WTC11 (cell line): ENCODE results near the gene TDRD9. TPM values are rescaled to one million over a fixed set of nuclear protein-coding genes. Genes with fewer than 3 reads are reported as not detected.

ENCODE experiments used
- ATAC-seq: fragments of 200-7000 bp; cut with Tn5 transposase; 2 replicates; pipeline ENCODE4 v1.10.0; 2021; ENCODE audit warnings: mild to moderate bottlenecking, moderate library complexity
- CTCF ChIA-PET: fragments of 300-600 bp; sonication (Branson Sonifier 250); formaldehyde crosslinking; loops from one replicate; lab custom pipeline; 2021; ENCODE audit warnings: antibody characterized with exemption; lab: Charles Lee
- POLR2A ChIA-PET: fragments of 350-600 bp; sonication (Branson Sonifier 250); formaldehyde crosslinking; loops from one replicate; lab custom pipeline; 2021; ENCODE audit warnings: antibody characterized with exemption; lab: Charles Lee
- DNase-seq: peaks from one replicate; pipeline ENCODE4 v3.0.0; 2021; ENCODE audit warnings: low spot score
- H3K27ac Mint-ChIP-seq: 2 replicates; pipeline ENCODE4 v1.8.0; 2021; ENCODE audit warnings: mixed read lengths
- H3K27me3 Mint-ChIP-seq: 2 replicates; pipeline ENCODE4 v1.8.0; 2021; ENCODE audit warnings: low read depth, mild to moderate bottlenecking, moderate library complexity, mixed read lengths
- H3K36me3 Mint-ChIP-seq: 2 replicates; pipeline ENCODE4 v1.8.0; 2021; ENCODE audit warnings: mixed read lengths
- H3K4me1 Mint-ChIP-seq: 2 replicates; pipeline ENCODE4 v1.8.0; 2022; ENCODE audit warnings: mixed read lengths
- H3K4me3 Mint-ChIP-seq: 2 replicates; pipeline ENCODE4 v1.8.0; 2021; ENCODE audit warnings: mild to moderate bottlenecking, moderate library complexity, mixed read lengths
- H3K9me3 Mint-ChIP-seq: 2 replicates; pipeline ENCODE4 v1.8.0; 2021; ENCODE audit warnings: mixed read lengths
- CREM ChIP-seq: sonication (generic); formaldehyde crosslinking; IDR thresholded peaks from 2 replicates; pipeline ENCODE4 v1.8.1; 2022; ENCODE audit warnings: mild to moderate bottlenecking, missing genetic modification reagents, moderate library complexity
- GTF2I ChIP-seq: fragments of 250-450 bp; sonication (Bioruptor Pico); conservative IDR thresholded peaks from 2 replicates; pipeline ENCODE4 v1.4.0; 2021; ENCODE audit warnings: mild to moderate bottlenecking
- MXD4 ChIP-seq: fragments of 250-450 bp; sonication (Bioruptor Pico); IDR thresholded peaks from 2 replicates; pipeline ENCODE4 v1.8.0; 2021; ENCODE audit warnings: mild to moderate bottlenecking, moderate library complexity, borderline replicate concordance
- NFATC4 ChIP-seq: fragments of 250-450 bp; sonication (Bioruptor Pico); IDR thresholded peaks from 2 replicates; pipeline ENCODE4 v1.9.0; 2021; ENCODE audit warnings: mild to moderate bottlenecking
- ZNF396 ChIP-seq: fragments of 250-450 bp; sonication (Bioruptor Pico); IDR thresholded peaks from 2 replicates; pipeline ENCODE4 v1.8.0; 2021; ENCODE audit warnings: mild to moderate bottlenecking, moderate library complexity, borderline replicate concordance
- ZNF416 ChIP-seq: fragments of 250-450 bp; sonication (Bioruptor Pico); IDR thresholded peaks from 2 replicates; pipeline ENCODE4 v1.9.0; 2021; ENCODE audit warnings: mild to moderate bottlenecking, inconsistent platforms
- total RNA-seq: library from RNA; stranded (reverse); gene quantifications from 3 replicates; pipeline ENCODE4 v1.2.3, GENCODE V29; 2021
- TF ChIP-seq, protein P1 (sequence below): sonication (generic); formaldehyde crosslinking; IDR thresholded peaks from 2 replicates; pipeline ENCODE4 v1.8.0; 2022; ENCODE audit warnings: mild to moderate bottlenecking, missing genetic modification reagents
- TF ChIP-seq, protein P2 (sequence below): sonication (generic); formaldehyde crosslinking; IDR thresholded peaks from 2 replicates; pipeline ENCODE4 v1.8.1; 2023; ENCODE audit warnings: mild to moderate bottlenecking, missing genetic modification reagents
- TF ChIP-seq, protein P3 (sequence below): sonication (generic); formaldehyde crosslinking; IDR thresholded peaks from 2 replicates; pipeline ENCODE4 v1.8.0; 2022; ENCODE audit warnings: missing genetic modification reagents
- TF ChIP-seq, protein P4 (sequence below): sonication (generic); formaldehyde crosslinking; IDR thresholded peaks from 2 replicates; pipeline ENCODE4 v1.8.1; 2023; ENCODE audit warnings: mild to moderate bottlenecking, missing genetic modification reagents, moderate library complexity
- TF ChIP-seq, protein P5 (sequence below): fragments of 250-450 bp; sonication (Bioruptor Pico); IDR thresholded peaks from 2 replicates; pipeline ENCODE4 v1.9.0; 2021; ENCODE audit warnings: mild to moderate bottlenecking
- TF ChIP-seq, protein P6 (sequence below): sonication (generic); formaldehyde crosslinking; IDR thresholded peaks from 2 replicates; pipeline ENCODE4 v1.8.0; 2022; ENCODE audit warnings: mild to moderate bottlenecking, missing genetic modification reagents
- TF ChIP-seq, protein P7 (sequence below): sonication (generic); formaldehyde crosslinking; conservative IDR thresholded peaks from 2 replicates; pipeline ENCODE4 v1.8.1; 2023; ENCODE audit warnings: mild to moderate bottlenecking, low read depth, missing genetic modification reagents, moderate library complexity

TDRD9 gene
- total RNA-seq, 1 experiment from 2014 or later, result 0.17 TPM

DNA sequence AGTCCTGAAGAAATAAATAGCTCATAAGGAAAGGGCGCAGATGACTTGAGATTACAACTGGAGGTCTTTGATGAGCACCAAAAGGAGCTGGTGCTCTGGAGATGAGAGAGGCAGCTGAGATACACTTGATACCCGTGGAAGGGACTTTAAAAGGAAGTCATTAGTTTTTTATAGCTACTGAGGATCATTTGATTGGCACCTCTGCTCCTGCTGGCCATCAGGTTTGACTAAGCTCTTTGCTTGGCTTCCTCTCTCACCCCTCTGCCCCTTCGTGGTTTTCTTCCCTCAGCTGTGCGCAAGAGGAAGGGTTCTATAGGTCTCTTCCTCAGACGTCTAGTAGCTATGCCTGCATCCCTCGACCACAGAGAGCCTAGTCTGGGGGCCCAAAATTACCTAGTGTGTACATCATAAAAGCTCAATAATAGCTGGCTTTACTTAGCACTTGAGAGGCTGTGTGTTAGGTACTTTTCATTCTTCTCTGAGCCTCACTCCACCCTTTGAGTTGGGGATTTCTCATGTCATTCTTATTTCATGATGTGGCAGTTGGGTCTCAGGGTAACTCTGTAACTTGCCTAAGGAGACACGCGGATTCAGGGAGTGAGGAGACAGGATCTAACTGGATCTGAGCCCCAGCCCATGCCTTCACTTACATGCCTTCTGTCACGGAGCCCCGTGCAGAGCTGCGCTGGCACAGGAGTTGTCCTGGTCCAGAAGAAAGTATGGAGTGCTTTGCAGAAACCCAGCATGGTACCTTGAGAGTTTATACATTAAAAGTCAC lies 88.8 kb downstream of the TDRD9 start (continued):
- TF ChIP-seq NFATC4 (no peak), MXD4 (CRISPR knock-in tag) (no peak), ZNF416 (CRISPR knock-in tag) (no peak)
- TF ChIP-seq, protein P1, sequence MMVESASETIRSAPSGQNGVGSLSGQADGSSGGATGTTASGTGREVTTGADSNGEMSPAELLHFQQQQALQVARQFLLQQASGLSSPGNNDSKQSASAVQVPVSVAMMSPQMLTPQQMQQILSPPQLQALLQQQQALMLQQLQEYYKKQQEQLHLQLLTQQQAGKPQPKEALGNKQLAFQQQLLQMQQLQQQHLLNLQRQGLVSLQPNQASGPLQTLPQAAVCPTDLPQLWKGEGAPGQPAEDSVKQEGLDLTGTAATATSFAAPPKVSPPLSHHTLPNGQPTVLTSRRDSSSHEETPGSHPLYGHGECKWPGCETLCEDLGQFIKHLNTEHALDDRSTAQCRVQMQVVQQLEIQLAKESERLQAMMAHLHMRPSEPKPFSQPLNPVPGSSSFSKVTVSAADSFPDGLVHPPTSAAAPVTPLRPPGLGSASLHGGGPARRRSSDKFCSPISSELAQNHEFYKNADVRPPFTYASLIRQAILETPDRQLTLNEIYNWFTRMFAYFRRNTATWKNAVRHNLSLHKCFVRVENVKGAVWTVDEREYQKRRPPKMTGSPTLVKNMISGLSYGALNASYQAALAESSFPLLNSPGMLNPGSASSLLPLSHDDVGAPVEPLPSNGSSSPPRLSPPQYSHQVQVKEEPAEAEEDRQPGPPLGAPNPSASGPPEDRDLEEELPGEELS (CRISPR knock-in tag), result no peak
- TF ChIP-seq, protein P2, sequence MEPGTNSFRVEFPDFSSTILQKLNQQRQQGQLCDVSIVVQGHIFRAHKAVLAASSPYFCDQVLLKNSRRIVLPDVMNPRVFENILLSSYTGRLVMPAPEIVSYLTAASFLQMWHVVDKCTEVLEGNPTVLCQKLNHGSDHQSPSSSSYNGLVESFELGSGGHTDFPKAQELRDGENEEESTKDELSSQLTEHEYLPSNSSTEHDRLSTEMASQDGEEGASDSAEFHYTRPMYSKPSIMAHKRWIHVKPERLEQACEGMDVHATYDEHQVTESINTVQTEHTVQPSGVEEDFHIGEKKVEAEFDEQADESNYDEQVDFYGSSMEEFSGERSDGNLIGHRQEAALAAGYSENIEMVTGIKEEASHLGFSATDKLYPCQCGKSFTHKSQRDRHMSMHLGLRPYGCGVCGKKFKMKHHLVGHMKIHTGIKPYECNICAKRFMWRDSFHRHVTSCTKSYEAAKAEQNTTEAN (CRISPR knock-in tag), result no peak
- TF ChIP-seq, protein P3, sequence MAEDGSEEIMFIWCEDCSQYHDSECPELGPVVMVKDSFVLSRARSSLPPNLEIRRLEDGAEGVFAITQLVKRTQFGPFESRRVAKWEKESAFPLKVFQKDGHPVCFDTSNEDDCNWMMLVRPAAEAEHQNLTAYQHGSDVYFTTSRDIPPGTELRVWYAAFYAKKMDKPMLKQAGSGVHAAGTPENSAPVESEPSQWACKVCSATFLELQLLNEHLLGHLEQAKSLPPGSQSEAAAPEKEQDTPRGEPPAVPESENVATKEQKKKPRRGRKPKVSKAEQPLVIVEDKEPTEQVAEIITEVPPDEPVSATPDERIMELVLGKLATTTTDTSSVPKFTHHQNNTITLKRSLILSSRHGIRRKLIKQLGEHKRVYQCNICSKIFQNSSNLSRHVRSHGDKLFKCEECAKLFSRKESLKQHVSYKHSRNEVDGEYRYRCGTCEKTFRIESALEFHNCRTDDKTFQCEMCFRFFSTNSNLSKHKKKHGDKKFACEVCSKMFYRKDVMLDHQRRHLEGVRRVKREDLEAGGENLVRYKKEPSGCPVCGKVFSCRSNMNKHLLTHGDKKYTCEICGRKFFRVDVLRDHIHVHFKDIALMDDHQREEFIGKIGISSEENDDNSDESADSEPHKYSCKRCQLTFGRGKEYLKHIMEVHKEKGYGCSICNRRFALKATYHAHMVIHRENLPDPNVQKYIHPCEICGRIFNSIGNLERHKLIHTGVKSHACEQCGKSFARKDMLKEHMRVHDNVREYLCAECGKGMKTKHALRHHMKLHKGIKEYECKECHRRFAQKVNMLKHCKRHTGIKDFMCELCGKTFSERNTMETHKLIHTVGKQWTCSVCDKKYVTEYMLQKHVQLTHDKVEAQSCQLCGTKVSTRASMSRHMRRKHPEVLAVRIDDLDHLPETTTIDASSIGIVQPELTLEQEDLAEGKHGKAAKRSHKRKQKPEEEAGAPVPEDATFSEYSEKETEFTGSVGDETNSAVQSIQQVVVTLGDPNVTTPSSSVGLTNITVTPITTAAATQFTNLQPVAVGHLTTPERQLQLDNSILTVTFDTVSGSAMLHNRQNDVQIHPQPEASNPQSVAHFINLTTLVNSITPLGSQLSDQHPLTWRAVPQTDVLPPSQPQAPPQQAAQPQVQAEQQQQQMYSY, result no peak
- TF ChIP-seq, protein P4, sequence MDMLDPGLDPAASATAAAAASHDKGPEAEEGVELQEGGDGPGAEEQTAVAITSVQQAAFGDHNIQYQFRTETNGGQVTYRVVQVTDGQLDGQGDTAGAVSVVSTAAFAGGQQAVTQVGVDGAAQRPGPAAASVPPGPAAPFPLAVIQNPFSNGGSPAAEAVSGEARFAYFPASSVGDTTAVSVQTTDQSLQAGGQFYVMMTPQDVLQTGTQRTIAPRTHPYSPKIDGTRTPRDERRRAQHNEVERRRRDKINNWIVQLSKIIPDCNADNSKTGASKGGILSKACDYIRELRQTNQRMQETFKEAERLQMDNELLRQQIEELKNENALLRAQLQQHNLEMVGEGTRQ, result no peak

DNA sequence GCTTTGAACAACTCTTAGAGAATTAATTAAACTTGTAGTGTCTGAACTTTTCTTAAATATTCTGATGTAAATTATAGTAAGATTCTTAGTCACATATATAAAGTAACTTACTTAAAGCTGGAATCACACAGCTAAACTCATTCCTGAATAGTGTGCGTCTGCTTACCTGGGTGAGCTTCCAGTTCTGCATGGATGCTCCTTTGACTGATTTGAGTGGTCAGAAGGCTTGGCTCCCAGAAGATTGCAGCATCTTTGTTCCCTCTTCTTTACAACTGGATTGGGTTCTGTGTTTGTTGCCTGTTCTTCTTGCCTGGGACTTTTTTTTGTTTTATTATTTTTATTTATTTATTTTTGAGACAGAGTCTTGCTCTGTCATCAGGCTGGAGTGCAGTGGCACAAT lies 90.8 kb downstream of the TDRD9 start:
- CTCF ChIA-PET, result interaction anchor here (1.0 to 3.0 kb wide), 3 partner anchors 15 to 118 kb away, joined by 3 to 11 read pairs (median 4); no protein-coding TSS in a partner anchor
- no peak overlapping the region for H3K4me3 Mint-ChIP-seq
- POLR2A ChIA-PET, result interaction anchor here (0.5 kb wide), 1 partner anchor 89 kb away, joined by 3 read pairs; no protein-coding TSS in a partner anchor

More for the DNA sequence above, 90.8 kb downstream of the TDRD9 start:
- TF ChIP-seq GTF2I, result no peak
- no peak for TF ChIP-seq ZNF396 (CRISPR knock-in tag)
- TF ChIP-seq, protein P2 (CRISPR knock-in tag), result no peak
- TF ChIP-seq, protein P5, sequence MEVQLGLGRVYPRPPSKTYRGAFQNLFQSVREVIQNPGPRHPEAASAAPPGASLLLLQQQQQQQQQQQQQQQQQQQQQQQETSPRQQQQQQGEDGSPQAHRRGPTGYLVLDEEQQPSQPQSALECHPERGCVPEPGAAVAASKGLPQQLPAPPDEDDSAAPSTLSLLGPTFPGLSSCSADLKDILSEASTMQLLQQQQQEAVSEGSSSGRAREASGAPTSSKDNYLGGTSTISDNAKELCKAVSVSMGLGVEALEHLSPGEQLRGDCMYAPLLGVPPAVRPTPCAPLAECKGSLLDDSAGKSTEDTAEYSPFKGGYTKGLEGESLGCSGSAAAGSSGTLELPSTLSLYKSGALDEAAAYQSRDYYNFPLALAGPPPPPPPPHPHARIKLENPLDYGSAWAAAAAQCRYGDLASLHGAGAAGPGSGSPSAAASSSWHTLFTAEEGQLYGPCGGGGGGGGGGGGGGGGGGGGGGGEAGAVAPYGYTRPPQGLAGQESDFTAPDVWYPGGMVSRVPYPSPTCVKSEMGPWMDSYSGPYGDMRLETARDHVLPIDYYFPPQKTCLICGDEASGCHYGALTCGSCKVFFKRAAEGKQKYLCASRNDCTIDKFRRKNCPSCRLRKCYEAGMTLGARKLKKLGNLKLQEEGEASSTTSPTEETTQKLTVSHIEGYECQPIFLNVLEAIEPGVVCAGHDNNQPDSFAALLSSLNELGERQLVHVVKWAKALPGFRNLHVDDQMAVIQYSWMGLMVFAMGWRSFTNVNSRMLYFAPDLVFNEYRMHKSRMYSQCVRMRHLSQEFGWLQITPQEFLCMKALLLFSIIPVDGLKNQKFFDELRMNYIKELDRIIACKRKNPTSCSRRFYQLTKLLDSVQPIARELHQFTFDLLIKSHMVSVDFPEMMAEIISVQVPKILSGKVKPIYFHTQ (CRISPR knock-in tag), result no peak
- TF ChIP-seq, protein P6, sequence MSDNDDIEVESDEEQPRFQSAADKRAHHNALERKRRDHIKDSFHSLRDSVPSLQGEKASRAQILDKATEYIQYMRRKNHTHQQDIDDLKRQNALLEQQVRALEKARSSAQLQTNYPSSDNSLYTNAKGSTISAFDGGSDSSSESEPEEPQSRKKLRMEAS (CRISPR knock-in tag), result no peak
- TF ChIP-seq, protein P7, sequence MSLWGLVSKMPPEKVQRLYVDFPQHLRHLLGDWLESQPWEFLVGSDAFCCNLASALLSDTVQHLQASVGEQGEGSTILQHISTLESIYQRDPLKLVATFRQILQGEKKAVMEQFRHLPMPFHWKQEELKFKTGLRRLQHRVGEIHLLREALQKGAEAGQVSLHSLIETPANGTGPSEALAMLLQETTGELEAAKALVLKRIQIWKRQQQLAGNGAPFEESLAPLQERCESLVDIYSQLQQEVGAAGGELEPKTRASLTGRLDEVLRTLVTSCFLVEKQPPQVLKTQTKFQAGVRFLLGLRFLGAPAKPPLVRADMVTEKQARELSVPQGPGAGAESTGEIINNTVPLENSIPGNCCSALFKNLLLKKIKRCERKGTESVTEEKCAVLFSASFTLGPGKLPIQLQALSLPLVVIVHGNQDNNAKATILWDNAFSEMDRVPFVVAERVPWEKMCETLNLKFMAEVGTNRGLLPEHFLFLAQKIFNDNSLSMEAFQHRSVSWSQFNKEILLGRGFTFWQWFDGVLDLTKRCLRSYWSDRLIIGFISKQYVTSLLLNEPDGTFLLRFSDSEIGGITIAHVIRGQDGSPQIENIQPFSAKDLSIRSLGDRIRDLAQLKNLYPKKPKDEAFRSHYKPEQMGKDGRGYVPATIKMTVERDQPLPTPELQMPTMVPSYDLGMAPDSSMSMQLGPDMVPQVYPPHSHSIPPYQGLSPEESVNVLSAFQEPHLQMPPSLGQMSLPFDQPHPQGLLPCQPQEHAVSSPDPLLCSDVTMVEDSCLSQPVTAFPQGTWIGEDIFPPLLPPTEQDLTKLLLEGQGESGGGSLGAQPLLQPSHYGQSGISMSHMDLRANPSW, result no peak
- no peak for TF ChIP-seq CREM (CRISPR knock-in tag)
- Mint-ChIP-seq H3K36me3 (no peaks in the 10 kb centered on the region), H3K27ac (no peak overlapping the region), H3K9me3 (no peaks in the 10 kb centered on the region), H3K27me3 (no peaks in the 10 kb centered on the region; the same call in 1 of the 2 replicates), H3K4me1 (no peaks in the 10 kb centered on the region)
- ATAC-seq (no peak), DNase-seq (no peak)
